Fibroblast of skin of abdomen (primary cell): Measurements from ENCODE around the gene YES1.
"Not testable (repeated sequence)": the region's sequence is repeated elsewhere in the genome, so short reads cannot be mapped to it uniquely, and the experiment has no call there.

ENCODE experiments used
- DNase-seq: peaks from one replicate; pipeline ENCODE4 v3.0.0-alpha.2; 2013

The YES1 gene

DNA sequence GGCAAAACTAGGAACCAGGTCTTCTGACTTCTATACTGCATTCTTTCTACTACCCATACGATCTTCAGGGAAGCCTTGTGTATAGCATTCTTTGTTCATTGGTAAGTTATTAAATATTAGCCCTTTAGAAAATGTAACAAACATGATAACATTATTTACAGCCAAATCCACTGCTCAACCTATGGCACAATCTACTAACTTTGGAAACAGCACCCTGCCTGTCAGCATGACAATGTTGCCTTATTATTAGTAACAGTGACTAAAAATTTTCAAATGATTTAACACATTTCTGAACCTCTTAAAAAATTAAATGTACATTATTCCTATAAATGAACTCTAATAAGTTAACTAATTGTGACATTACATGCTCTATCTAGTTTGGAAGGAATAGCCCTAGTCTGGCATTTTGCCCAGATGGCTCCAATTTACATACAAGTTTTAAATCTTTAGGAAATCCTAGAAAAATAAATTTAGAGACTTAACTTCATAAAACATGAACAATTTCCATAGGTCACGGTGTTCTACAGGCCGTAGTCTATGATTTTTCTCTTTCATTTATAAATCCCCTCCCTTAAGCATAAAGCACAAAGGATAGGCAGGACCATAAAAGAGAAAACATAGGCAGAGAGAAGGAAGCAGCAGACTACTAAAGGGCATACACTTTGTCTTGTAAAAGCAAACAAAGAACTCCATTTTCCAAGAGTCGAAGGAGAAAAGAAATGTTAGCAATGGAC lies 33.7 kb downstream of the YES1 start:
- no peak for DNase-seq

DNA sequence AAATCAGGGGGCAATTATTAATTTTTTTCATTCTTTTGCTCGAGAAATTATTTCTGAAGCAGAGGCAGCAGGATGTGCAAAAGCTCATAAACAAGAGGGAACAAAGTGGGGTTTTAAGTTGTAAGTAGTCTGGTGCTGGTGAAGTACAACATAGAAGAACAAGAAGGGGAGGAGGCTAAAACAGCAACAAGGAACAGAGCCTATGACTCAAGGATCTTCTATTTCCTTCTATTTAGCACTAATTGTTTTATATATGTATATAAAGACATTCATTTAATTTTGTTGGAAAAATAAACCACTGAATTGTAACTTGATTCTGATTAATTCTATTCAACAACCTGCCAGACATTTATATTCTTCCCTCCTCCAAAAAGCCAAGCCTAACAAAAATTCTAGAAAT lies 35.0 kb downstream of the YES1 start:
- peak; percentile 41 for DNase-seq

DNA sequence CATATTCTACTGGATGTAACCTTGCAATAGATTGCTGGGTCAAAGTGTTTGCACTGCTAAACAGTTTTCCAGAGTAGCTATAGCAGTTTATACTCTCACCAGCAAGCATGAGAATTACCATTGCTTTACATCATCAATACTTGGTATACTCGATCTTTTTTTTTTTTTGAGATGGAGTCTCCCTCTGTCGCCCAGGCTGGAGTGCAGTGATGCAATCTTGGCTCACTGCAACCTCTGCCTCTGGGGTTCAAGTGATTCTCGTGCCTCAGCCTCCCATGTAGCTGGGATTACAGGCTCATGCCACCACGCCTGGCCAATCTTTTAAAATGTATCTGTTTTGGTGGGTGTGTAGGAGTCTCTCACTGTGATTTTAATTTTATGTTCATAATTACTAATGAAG lies 36.0 kb downstream of the YES1 start:
- not testable (repeated sequence) for DNase-seq

DNA sequence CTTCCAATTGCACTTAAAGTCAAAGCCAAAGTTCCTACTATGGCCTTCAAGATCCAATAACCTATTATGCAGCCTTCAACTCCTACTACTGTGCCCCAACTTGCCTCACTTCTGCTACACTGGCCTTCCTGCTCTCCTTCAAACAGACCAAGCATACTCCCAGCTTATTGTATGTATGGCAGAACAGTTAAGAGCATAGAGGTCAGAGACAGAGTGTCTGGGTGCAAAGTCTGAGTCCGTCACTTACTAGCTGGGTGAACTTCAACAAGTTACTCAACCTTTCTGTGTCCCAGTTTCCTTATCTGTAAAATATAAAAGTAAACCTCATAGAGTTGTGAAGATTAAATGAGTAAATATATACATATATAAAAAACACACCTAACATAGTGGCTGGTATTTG lies 37.2 kb downstream of the YES1 start:
- DNase-seq = no peak

DNA sequence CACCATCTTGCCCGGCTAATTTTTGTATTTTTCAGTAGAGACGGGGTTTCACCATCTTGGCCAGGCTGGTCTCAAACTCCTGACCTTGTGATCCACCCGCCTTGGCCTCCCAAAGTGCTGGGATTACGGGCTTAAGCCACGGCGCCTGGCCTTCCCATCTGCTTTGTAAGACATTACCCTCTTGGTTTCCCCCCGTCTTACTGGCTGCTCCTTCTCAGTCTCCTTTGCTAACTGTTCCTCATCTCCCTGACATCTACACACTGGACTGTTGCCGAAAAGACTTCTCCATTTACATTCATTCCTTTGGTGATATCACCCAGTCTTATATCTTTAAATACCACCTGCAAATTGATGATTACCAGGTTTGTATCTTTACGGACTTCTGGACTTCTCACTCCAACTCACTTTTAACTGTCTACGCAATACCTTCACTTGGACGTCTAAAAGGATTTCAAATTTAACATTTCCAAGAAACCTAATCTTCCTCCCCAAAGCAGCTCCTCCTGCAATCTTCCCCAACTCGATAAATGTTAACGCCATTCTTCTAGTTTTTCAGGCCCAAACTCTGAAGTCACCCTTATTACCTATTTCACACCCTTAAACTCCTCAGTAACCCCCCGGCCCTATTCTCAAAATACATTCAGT lies 37.9 kb downstream of the YES1 start:
- DNase-seq = no peak

DNA sequence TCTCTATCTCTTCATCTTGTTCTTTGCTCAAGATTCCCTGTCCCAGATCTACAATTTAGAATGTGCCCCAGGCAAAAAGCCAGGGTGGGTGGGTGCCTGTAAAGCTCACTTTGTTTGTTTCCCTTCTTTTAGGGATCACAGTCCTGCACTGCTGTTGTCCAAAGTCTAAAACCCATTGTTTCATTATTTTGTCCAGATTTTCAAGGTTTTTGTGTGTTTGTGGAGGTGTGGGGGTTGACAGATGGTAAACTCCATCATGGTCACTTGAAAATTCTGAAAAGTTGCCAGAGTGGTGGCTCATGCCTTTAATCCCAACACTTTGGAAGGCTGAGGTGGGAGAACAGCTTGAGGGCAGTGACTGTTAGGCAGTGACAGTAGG lies 41.5 kb downstream of the YES1 start:
- no peak for DNase-seq

DNA sequence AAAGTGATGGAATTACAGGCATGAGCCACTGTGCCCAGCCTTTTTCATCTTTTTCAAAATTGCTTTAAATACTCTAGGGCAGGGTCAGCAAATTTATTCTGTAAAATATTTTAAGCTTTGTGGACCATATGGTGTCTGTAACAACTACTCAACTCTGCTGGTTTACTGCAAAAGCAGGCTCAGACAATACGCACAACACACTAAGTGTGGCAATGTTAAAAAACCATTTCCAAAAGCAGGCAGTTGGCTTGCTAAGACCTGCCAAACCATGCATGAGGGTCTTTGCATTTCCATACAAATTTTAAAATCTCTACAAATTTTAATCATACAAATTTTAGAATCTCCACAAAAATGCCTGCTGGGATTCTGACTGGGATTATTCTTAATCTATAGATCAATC lies 44.1 kb downstream of the YES1 start:
- DNase-seq = no peak

GRCh38 chr18:767084-767882 lies 44.8 kb downstream of the YES1 start:
- no peak for DNase-seq

- DNase-seq = no peak
Observed at GRCh38 chr18:766550-766860, 45.5 kb downstream of the YES1 start.

DNA sequence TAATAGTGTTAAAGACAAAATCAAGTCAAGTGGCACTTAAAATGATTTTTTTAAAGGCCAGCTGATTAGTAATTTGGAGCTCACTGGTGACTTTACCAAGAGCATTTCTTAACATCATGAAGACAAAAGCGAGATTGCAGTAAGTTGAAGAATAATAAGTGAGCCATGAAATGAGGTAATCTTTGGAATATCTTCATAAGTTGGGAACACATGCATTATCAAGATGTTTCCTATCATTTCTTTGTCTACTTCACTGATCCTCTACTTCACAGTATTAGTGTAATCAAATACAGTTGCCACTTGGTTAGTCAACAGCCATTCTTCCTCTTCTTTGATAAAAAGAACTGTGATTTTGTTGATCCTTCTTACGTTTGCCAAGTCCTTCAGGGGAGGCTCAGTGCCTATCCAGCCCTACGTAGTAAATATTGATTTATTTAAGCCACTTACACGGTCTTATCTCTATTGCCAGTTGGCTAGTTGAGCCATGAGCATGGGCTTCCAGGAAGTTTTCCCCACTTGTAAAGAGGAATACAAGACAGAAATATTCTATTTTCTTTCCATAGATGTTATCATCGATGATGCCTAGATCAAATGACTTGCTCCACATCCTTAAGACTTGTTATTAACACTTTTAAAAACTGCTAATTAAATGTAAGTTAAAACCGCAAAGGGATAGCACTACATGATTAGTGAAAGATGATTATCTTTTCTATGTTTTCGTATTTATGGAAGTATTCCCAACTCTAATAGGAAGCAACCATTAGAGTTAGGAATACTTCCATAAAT lies 46.1 kb downstream of the YES1 start:
- no peak for DNase-seq

DNA sequence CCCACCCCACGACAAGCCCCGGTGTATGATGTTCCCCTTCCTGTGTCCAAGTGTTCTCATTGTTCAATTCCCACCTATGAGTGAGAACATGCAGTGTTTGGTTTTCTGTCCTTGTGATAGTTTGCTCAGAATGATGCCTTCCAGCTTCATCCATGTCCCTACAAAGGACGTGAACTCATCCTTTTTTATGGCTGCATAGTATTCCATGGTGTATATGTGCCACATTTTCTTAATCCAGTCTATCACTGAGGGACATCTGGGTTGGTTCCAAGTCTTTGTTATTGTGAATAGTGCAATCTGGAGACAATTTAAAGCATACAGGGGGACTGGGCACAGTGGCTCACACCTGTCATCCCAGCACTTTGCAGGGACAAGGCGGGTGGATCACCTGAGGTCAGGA lies 52.2 kb downstream of the YES1 start:
- not testable (repeated sequence) for DNase-seq

DNA sequence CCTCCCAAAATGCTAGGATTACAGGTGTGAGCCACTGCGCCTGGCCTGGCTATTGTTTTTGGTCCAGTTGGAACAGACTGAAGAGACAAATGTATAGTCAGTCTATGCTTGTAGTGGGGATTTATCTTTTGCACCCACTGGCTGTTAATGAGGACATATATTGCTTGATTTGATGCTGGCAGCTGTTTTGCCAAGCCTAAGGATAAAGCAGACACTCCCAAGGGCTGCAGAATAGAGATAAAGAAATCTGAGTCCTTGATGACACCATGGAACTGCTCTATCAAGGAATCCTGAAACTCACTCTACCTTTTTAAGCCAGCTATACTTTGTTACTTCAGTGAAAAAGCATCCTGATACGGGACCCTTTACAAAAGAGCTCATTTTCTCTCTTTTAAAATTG lies 56.5 kb downstream of the YES1 start:
- no peak for DNase-seq

DNA sequence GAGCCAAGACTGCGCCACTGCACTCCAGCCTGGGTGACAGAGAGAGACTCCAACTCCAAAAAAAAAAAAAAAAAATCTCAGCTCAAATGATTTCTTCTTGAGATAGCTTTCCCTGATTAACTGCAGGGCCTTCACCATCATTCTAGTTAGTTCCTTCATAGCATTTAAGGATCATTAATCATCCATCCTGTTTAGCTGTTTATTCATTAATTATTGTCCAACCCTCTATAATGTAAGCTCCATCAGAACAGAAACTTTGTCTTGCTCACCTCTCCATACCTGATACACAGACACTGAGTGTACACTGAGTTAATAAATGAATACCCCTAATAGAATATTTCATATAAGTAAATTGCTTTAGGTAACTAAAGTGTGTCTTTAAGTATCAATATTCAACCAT lies 57.4 kb downstream of the YES1 start:
- DNase-seq = no peak

- no peak for DNase-seq
Observed at GRCh38 chr18:750456-750855, 61.6 kb downstream of the YES1 start.

DNA sequence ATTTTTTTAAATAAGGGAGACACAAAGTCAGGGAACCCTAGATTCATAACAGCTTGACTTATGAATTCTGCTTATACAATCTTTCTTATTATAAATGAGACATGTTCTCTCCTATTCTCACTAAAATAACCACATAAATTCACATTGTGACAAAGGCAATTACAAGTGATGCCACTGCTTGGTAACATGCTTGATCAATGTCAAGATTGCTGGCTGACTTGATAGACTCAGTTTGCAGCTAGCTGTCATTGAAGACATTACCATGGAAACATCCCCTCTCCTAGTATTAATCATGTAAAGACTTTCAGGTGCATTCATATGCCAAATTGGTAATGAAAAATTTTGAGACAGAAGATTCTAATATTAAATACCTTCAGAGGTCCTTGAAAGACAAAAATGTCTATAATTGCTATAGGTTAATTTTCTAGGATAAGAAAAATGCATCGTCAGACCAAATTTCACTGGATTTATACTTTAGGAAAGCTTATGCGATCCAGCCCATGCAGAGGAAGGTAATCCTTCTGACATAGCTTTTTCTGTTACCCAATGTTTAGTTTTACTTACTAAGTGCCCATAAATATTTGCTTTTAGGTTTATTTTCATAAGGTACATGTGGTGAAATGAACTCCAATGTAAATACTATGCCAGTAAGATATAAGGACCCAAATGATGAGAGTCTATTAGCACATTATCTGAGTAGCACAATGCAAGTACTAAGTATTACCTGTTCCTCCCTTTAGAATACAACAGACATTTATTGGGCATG lies 67.0 kb downstream of the YES1 start:
- no peak for DNase-seq

DNA sequence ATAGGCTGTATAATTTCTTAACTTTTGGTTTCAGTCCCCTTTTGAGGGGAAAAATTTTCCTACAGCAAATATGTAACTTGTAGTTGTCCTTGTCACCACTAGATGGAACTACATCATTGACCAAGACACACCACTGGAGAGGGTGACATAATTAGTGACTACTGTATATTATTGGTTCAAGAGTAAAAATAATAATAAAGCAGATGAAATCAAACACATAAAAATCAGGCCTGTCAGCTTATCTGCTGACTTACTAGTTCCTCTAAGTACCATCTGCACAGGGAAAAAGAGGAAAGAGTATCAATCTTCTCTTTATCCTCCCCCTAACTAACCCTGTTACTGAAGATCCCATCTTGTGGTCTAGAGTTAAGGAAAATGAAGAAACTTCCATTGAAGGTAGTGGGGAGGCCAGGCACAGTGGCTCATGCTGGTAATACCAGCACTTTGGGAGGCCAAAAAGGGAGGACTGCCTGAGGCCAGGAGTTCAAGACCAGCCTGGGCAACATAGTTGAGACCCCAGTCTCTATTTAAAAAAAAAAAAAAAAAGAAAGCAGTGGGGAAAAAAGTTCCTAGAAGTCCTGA lies 70.0 kb downstream of the YES1 start:
- peak; percentile 37 for DNase-seq

DNA sequence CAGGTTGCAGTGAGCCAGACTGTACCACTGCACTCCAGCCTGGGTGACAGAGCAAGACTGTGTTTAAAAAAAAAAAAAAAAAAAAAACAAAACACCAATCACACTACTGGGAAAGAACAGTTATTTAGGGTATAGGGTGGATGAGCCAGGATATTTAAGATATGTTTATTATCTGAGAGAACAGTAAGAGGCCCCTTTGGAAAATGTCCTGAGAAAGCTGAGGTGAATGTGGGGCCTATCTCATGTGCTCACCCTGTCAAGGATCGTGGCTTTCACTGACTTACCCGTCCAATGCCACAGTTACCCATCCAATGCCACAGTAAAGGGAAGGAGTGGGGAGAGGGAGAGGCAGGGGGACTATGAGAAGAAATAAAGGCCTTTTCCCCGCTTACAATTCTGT lies 79.7 kb downstream of the YES1 start:
- DNase-seq = no peak

DNA sequence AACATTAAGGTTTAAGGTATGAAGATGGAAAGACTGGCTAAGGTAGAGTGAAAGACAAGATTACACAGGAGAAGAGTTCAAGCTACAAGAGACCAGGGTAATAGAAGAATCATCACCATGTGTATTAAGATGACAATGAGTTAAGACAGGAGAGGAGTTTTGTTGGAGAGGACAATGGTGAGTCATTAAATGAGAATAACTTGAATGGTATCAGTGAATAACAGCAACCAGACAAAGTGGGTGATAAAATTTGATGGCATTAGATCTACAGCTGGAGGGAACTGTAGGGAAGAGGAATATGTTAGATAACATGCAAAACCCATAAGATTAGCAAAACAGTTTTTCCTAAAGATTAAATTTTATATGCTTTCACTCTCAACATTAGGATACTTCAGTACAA lies 80.9 kb downstream of the YES1 start:
- peak; percentile 20 for DNase-seq

- peak; percentile 12 for DNase-seq
Observed at GRCh38 chr18:730692-731091, 81.3 kb downstream of the YES1 start.

- DNase-seq = not testable (repeated sequence)
Observed at GRCh38 chr18:730120-730519, 81.9 kb downstream of the YES1 start.

GRCh38 chr18:725646-726045 lies 86.4 kb downstream of the YES1 start:
- DNase-seq = no peak

DNA sequence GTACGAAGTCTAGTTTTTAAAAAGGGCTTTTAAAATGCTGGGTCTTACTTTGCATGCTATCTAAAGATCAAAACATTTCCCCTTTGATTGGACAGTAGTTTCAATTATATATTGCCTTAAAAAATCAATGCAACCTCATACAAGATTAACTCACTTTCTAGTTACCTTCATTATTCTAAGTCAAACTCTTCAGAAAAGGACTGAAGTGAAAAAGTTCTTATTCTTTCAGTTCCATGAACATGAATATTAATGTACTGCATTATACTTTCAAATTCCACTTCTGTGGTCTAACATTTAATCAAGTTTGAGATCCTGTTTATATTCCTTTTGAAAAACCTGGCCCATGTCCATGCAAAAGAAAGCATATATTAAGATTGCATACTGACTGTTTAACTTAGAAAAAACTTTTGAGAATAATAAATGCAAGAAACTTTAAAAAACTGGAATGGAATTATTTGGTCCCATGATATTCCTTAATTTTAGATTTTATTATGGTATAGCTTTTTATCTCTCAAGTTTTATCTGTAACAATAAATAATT lies 88.4 kb downstream of the YES1 start:
- DNase-seq = no peak
